GM19035 (cell line): ENCODE results near the gene ATP2B1.

ENCODE experiments used
- ATAC-seq: cut with Tn5 transposase; IDR thresholded peaks from one replicate; pipeline ENCODE4 v1.9.1; 2021; ENCODE audit not compliant: unreplicated experiment

Gene ATP2B1

GRCh38 chr12:89694542-89694941, 14.1 kb downstream of the ATP2B1 start:
- no peak for ATAC-seq

DNA sequence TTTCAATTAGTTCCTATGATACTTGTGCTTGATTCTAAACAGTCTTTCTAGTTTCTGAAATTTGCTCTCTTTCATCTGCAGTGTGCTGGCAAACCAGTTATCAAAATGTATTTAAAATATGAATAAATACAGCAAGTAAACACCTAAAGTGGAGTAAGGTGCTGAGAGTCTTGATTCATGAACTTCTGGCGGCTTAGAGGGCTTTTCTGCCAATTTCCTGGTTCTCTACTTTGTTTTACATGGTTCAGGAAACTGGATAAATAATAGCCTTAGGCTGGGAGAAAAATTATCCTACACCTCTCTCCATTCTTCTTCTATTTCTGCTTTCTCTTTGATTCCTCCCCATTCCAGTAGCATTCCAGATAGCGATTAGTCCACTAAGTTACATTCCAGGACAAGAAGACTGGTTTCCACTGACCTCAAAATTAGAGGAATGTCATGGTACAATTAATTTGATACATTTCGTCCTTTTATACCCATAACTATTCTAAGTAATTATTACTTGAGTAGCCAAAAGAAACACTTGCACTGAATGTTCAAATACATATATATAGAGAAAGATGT, 14.9 kb downstream of the ATP2B1 start:
- ATAC-seq, result no peak

GRCh38 chr12:89692439-89692838, 16.2 kb downstream of the ATP2B1 start:
- ATAC-seq, result no peak

DNA sequence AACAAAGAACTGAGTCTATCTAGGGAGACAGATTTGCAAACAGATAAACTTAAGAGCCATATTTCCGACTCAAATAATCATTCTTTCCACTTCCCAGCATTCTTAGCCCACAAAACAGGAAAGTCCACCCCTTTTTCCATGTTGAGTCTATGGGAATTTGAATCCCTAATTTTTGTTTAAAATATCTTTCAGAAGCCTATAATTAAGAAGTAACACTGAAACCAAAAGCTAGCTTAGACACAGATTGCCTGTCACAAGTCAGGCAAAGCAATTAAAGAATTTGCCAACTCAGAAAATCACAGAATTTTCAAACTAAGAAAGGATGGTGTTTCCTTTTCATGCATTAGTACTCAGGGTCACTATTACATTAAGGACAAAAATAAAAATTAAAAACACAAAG, 17.0 kb downstream of the ATP2B1 start:
- ATAC-seq, result no peak

DNA sequence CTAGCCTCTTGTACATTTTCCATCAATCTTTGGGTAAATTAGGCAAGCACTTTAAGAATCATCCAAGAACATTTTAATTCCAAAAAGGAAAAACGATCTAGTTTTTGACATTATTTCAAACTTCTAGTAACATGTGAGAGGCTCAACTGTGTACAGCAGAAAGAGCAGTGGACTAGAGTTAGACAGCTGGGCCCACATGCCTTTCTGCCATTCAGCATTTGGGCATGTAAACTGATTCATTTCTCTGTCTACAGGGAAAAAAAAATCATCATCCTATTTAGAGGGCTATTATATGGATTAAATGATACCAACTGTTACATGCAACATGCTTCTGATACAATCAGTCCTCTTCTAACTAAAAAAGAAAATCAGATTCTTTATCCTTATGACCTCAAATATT, 17.7 kb downstream of the ATP2B1 start:
- no peak for ATAC-seq

- no peak for ATAC-seq
These were observed 19.3 kb downstream of the ATP2B1 start for GRCh38 chr12:89689306-89689705.

GRCh38 chr12:89686311-89686710, 22.3 kb downstream of the ATP2B1 start:
- ATAC-seq, result no peak

DNA sequence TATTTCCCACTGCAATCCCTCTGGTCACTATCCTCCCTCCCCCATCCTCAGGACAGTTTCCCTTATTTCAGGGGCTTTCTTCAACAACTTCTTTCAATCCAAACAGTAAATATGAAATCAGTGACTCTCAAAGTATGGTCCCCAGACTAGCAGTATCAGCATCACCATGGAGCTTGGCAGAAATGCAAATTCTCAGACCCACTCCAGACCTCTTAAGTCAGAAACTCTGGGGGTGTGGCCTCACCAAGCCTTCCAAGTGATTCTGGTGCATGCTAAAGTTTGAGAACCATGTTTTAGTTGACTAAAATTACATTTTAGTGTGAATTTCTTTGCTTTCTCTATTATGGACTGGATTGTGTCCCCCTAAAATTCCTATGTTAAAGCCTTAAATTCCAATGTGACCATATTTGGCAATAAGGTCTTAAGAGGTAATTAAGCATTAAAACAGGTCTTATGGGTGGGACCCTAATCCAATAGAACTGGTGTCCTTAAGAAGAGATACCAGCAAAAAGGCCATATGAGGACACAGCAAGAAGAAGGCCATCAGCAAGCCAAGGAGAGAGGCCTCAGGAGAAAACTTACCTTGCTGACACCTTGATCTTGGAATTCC, 23.2 kb downstream of the ATP2B1 start:
- no peak for ATAC-seq

DNA sequence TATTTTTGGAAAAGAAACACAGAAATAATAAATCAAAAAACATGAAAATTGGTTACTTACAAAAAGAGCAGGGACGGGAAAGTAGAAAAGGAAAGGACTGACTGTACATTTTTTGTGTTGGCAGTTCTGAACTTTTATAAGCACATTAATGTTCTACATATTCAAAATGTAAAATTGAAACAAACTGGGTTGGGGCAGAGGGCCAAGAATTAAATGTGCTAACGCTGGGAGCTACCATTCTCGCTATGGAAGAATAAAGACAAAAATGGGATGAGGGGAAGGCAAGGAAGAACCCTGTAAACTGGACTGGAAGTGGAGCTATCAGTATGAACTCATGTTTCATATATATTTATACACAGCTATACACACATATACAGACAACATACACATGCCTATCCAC, 24.5 kb downstream of the ATP2B1 start:
- no peak for ATAC-seq

DNA sequence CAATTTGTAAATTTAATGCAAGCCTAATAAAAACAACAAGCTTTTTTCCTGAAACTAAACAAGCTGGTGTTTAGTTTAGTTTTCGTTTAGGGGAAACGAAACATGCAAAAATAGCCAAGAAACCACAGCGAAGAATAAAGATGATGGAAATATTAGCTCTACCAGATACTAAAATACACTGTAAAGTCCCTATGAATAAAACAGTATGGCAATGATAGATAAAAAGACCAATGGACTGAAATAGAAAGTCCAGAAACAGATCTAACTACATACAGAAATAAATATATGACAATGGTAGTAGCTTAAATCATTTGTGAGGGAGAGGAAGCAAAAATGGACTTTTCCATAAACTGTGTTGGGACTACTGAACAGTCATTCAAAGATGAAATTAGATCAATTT, 26.4 kb downstream of the ATP2B1 start:
- no peak for ATAC-seq

GRCh38 chr12:89680409-89680808, 28.2 kb downstream of the ATP2B1 start:
- ATAC-seq, result no peak

GRCh38 chr12:89679631-89680030, 29.0 kb downstream of the ATP2B1 start:
- no peak for ATAC-seq

DNA sequence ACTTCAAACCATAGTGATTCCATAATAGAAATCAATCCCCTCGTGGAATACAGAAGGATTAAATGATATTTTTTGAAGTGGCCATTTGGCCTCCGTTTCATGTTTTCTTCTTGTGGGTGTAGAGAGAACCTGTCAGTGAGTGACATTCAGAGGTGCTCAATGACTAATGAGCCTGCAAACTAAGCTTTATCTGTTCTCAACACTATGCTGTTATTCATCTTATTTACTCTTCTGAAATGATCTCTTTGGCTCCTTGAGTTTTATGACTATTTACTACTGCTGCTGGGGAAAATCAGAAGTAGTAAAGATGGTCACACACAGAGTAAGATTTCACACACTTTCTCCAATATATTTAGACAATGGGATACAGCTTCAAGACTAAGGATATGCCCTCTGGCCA, 30.4 kb downstream of the ATP2B1 start:
- no peak for ATAC-seq

GRCh38 chr12:89676930-89677329, 31.7 kb downstream of the ATP2B1 start:
- ATAC-seq, result no peak

- ATAC-seq, result no peak
These were observed 34.2 kb downstream of the ATP2B1 start for GRCh38 chr12:89674326-89674942.

DNA sequence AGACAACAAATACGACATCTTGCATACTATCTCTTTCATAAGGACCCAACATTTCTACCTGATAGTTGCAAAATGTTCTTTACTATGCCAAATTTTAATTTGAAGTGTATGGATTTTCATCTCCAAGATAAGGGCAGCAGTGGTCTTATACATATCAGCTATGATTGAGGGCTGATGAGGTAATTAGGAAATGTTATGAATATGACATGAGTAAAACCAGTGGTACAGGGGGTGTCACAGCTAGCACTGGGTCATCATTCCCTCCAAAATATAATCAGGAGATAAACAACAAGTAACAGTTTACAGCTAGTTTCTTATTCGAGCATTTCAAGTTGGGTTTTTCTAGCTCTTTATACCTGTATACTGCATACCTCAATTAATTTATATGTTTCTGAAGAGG, 35.0 kb downstream of the ATP2B1 start:
- ATAC-seq, result no peak

DNA sequence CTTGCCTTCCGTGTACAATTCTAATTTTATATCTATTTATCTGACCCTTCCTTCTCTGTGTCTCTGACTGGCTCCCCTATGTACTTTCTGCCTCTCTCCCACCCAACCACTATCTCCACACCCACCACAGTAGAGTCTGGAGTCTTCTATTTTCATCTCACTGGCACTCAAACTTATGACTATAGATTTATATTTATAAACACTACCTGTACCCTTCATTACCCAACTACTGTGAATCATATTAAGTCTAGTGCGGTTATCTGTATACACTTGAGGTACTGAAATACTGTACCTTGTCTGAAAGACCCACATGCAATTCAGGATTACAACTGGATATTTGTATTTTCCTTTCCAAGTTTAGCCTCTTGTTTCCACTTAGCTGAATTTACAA, 36.1 kb downstream of the ATP2B1 start:
- no peak for ATAC-seq

DNA sequence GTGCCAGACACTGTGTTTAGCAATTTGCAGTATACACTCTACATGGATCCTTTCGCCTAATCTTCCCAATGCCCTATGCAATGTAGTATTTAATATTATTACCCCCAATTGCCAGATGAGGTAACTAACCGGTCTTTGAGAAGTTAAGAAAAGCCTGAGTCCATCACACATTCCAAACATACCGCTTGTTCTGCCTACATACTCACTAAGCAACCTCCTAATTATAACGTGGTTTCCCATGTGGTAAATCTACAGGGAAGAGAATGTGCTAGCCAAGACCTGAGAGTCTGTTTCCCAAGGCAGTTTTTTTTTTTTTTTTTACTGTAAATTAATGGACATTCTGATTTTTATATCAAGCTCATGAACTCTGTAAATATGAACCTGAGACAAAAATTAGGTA, 37.2 kb downstream of the ATP2B1 start:
- no peak for ATAC-seq

- ATAC-seq, result no peak
These were observed 39.4 kb downstream of the ATP2B1 start for GRCh38 chr12:89669197-89669596.

DNA sequence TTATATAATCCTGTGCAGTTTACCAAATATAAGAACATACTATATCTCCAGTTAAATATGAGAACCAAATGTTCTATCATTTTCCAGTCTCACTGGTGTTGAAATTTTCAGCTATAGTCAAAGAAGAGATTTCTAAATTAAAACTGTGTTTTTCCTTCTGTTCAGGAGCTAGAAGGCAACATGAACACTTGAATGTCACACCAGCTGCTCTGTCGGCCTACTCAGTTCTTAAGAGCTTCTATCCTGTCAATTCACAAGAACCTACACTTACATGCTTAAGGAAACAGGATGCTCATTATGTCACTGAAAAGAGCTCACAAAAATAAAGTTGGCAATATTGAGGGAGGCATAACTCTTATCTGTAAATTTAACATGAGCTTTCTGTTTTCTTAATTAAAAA, 43.1 kb downstream of the ATP2B1 start:
- ATAC-seq, result no peak

- no peak for ATAC-seq
These were observed 44.2 kb downstream of the ATP2B1 start for GRCh38 chr12:89664441-89664840.

GRCh38 chr12:89663577-89664357, 44.9 kb downstream of the ATP2B1 start:
- no peak for ATAC-seq
